Testis (tissue), 2 donors: ENCODE data around the gene GOT1.

Source experiments
- CTCF ChIP-seq, 3 experiments: fragments of 450-650 bp in 2 of 3; fragments of 200-600 bp in 1 of 3; sonication (generic) in 1 of 3; IDR thresholded peaks; one replicate each; pipeline ENCODE4 v1.5.1; 2016 to 2019; ENCODE audit warnings: antibody characterized with exemption in 3 of 3, mild to moderate bottlenecking in 2 of 3, moderate library complexity in 1 of 3
- POLR2A ChIP-seq: fragments of 450-650 bp; IDR thresholded peaks from one replicate; pipeline ENCODE4 v1.6.1; 2017; ENCODE audit warnings: antibody characterized with exemption, mild to moderate bottlenecking, moderate library complexity

DNA sequence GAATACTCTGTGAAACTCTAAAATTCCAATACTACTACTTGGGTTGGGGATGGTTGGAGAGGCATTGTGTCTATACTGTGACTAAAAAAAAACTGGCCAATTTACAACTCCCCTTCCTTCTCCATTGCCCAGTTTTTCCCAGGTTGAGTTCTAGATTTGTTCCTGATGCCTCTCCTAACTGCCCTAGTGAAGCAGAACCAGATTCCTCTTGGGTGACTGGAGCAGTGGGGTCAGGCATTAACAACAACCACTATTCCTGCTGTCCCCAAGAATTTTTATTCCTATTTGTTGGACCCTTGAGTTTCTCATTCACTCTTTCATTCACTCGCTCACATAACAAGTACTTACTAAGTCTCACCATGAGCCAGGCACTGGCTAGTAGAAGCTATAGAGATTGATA is 5.8 kb downstream of the GOT1 start:
- no peak for TF ChIP-seq CTCF (IDR thresholded peaks at IDR 0.05)
- no peak for TF ChIP-seq POLR2A
